HG03064 (cell line): ENCODE measurements around the gene MEF2D.

Source experiments
- ATAC-seq: cut with Tn5 transposase; IDR thresholded peaks from one replicate; pipeline ENCODE4 v1.9.1; 2021; ENCODE audit warnings: low read depth; ENCODE audit not compliant: unreplicated experiment

Gene MEF2D

DNA sequence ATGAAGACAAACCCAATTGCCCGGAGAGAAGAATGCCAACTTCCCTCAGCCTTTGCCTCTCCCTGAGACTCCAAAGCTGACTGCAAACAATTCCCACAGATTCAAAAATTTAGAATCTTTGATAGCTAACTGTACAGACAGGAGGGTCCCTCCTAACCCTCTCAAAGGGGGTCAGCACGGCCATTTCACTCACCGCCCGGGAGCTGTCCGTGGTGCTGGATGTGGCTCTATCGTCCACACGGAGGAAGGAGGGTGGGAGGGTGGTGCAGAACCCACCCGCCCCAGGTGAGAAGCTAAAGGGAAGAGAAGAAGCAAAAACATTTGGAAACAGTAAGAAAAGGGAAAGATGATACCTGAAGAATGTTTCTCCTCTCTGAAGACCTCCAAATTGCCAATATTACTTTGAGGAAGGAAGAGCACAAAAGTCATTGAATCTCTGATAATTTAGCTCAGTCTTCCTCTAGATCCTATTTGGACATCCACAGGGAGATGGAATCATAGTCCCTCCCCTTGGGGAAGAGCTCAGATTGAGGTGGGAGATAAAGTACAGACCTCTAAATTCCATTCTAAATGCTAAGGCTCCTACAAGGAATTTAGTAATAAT is 86.0 kb downstream of the MEF2D start:
- ATAC-seq, result no peak
